Lower leg skin (tissue), 4 donors: Measurements from ENCODE around the gene DNAJC17. TPM values are rescaled to one million over a fixed set of nuclear protein-coding genes. Genes with fewer than 3 reads are reported as not detected.

ENCODE experiments used
- DNase-seq, 2 donors: peaks; one replicate each; pipeline ENCODE4 v3.0.0-alpha.2; 2019; ENCODE audit warnings: low spot score in 2 of 2
- H3K4me3 ChIP-seq: fragments of 200-600 bp; sonication (generic); 2 replicates; pipeline ENCODE4 v1.5.1; 2017; ENCODE audit warnings: mild to moderate bottlenecking, low read depth; ENCODE audit not compliant: poor library complexity, severe bottlenecking
- CTCF ChIP-seq, 3 donors: fragments of 450-650 bp; IDR thresholded peaks; one replicate each; pipeline ENCODE4 v1.5.1; 2016; ENCODE audit warnings: antibody characterized with exemption in 3 of 3, mild to moderate bottlenecking in 3 of 3, moderate library complexity in 2 of 3
- POLR2A ChIP-seq, 2 donors: fragments of 450-650 bp; IDR thresholded peaks; one replicate each; pipeline ENCODE4 v1.6.1; 2016 to 2017; ENCODE audit warnings: antibody characterized with exemption in 2 of 2, mild to moderate bottlenecking in 1 of 2, moderate library complexity in 1 of 2
- WGBS, 2 donors: methylation state at CpG; one replicate each; pipeline ENCODE4 v1.1.5; 2018; 5-methylcytosine and 5-hydroxymethylcytosine counted together
- intact Hi-C: fragments of 100-400 bp; cut with DNase I; formaldehyde crosslinking; loops from one replicate; pipeline ENCODE4 v1.15.0; 2023; ENCODE audit warnings: low total_unique reads
- total RNA-seq, 4 donors: library from RNA; depleted of rRNA; stranded (reverse); fragments of >200 nt; gene quantifications; one replicate each; pipeline ENCODE4 v1.1.0, GENCODE V29; 2016

DNAJC17 gene
- total RNA-seq, 4 donors from 2014 or later: 16.5 to 53.1 (median 29.3) TPM

GRCh38 chr15:40828447-40829036, 21.3 kb upstream of the DNAJC17 start, which contains the start of gene PPP1R14D:
Gene PPP1R14D, minus strand, starts transcription at chr15:40828708. Its CDS starts 67 bp downstream, at chr15:40828641.
- DNase-seq: no peak
- WGBS, 2 donors: 92 to 96% methylated on average over 6 of the region's 6 CpGs
- intact Hi-C loops: no loop called here
- no peak within 1 kb of the TSS for H3K4me3 ChIP-seq
- TF ChIP-seq POLR2A (IDR thresholded peaks at IDR 0.05) (no peak), CTCF (IDR thresholded peaks at IDR 0.05) (no peak)

GRCh38 chr15:40826423-40827075, 19.3 kb upstream of the DNAJC17 start:
- WGBS, 2 donors: 60 to 87% methylated on average over 4 of the region's 4 CpGs
- no peak for DNase-seq
- intact Hi-C loops: no loop called here

GRCh38 chr15:40825661-40826422, 18.6 kb upstream of the DNAJC17 start:
- TF ChIP-seq POLR2A (IDR thresholded peaks at IDR 0.05): no peak
- 70 to 72% methylated on average over 5 of the region's 5 CpGs for WGBS, 2 donors
- intact Hi-C loops: no loop called here
- no peak for DNase-seq
- H3K4me3 ChIP-seq: no peak overlapping the region

More at GRCh38 chr15:40826423-40827075, 19.3 kb upstream of the DNAJC17 start:
- no peak overlapping the region for H3K4me3 ChIP-seq
- TF ChIP-seq POLR2A (IDR thresholded peaks at IDR 0.05) (no peak), CTCF (IDR thresholded peaks at IDR 0.05) (no peak)

GRCh38 chr15:40823572-40824343, 16.5 kb upstream of the DNAJC17 start:
- DNase-seq: no peak
- TF ChIP-seq CTCF (IDR thresholded peaks at IDR 0.05): no peak
- TF ChIP-seq POLR2A (IDR thresholded peaks at IDR 0.05): no peak
- 62 to 68% methylated on average over 1 of the region's 1 CpG for WGBS, 2 donors
- no peak overlapping the region for H3K4me3 ChIP-seq
- intact Hi-C loops: no loop called here

- WGBS, 2 donors: 94 to 95% methylated on average over 2 of the region's 2 CpGs
- H3K4me3 ChIP-seq: no peak overlapping the region
- no peak for TF ChIP-seq CTCF (IDR thresholded peaks at IDR 0.05)
- no peak for TF ChIP-seq POLR2A (IDR thresholded peaks at IDR 0.05)
- no peak for DNase-seq
- intact Hi-C loops: no loop called here
Observed at GRCh38 chr15:40821195-40821594, 13.9 kb upstream of the DNAJC17 start.
